Fibroblast of skin of right biceps (primary cell): ENCODE measurements around the gene MZT2B.
"Not testable (repeated sequence)": the region's sequence is repeated elsewhere in the genome, so short reads cannot be mapped to it uniquely, and the experiment has no call there.

Experiments used
- DNase-seq: peaks from one replicate; pipeline ENCODE4 v3.0.0-alpha.2; 2013

The MZT2B gene

GRCh38 chr2:130220505-130220904 is 38.4 kb downstream of the MZT2B start:
- DNase-seq = not testable (repeated sequence)

- not testable (repeated sequence) for DNase-seq
These were observed 40.5 kb downstream of the MZT2B start for GRCh38 chr2:130222523-130222922.

- not testable (repeated sequence) for DNase-seq
These were observed 45.9 kb downstream of the MZT2B start for GRCh38 chr2:130228005-130228404.

- DNase-seq = not testable (repeated sequence)
These were observed 46.6 kb downstream of the MZT2B start for GRCh38 chr2:130228467-130229160.

- DNase-seq = peak; percentile 51
These were observed 47.1 kb downstream of the MZT2B start for GRCh38 chr2:130229161-130229510.

- DNase-seq = not testable (repeated sequence)
These were observed 48.3 kb downstream of the MZT2B start for GRCh38 chr2:130230376-130230775.

GRCh38 chr2:130230907-130231306 is 48.8 kb downstream of the MZT2B start:
- DNase-seq = not testable (repeated sequence)

GRCh38 chr2:130231656-130232055 is 49.6 kb downstream of the MZT2B start:
- no peak for DNase-seq

- DNase-seq = not testable (repeated sequence)
These were observed 51.0 kb downstream of the MZT2B start for GRCh38 chr2:130233066-130233465.

- DNase-seq = not testable (repeated sequence)
These were observed 57.5 kb downstream of the MZT2B start for GRCh38 chr2:130239581-130239980.
